ENCODE data around the gene WBP1.
A peak's percentile ranks its signal among the peaks of the same experiment; 100 is the strongest.

Gene WBP1

DNA sequence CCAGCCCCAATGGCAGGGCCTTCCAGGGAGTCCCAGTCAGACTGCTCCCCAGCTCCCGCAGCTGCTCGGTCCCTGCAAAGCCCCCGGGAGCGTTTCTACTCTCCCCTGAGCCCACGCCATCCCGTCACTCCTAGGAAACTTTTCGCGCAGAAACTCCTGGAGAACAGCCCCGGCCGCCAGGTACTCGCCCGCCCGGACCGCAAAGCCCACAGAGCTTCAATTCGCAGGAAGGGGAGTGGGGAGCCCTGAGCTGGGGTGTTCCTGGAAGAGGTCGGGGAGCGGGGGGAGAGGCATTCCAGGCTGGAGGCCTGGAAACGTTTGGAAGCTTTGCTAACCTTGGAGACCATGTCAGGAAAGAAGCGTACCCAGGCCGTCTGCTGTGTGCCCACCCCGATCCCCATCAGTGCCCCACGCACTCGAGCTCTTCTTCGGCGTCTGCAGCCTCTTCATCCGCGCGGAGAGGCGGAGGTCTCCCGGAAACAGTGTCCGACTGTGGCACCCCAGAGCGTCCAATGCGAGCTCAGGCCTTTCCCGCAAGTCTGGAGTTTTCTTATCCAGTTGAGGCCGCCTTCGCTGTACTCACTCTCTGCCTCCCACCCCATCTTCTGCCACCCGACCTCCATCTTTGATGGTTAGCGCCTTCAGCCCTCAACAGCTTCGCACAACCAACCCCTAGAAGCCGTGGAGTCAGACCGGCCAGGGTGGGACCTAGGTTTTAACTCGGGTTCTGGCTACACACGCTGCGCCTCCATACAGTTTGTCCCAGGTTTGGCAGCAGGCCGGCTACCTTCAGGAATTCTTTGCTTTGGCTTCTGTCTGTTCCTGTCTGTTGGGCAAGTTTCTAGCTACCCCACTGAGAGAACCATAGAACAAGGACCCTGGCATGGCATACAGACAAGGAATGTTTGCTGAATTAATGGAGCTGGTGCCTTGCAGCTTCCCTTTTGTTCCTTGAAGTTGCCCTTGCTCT lies 45.6 kb downstream of the WBP1 start:
- DNase-seq = no peak

DNA sequence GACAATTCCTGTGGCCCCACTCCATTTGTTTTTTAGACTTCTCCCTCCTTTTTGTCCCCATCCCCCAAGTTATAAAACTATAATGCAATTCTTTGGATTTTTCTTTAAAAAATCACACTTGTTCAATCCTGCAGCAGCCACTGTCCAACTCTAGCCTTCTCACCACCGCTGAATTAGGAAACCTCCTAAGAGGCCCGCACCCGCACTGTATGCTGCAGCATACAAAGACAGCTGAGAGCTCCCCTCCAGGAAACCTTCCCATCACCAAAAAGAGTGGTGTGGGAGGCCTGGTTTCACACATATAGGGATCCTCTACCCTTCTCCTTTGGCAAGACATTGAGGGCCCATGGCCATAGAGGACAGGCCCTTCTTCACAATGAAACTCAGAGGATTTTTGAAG lies 46.4 kb downstream of the WBP1 start:
- DNase-seq = no peak

DNA sequence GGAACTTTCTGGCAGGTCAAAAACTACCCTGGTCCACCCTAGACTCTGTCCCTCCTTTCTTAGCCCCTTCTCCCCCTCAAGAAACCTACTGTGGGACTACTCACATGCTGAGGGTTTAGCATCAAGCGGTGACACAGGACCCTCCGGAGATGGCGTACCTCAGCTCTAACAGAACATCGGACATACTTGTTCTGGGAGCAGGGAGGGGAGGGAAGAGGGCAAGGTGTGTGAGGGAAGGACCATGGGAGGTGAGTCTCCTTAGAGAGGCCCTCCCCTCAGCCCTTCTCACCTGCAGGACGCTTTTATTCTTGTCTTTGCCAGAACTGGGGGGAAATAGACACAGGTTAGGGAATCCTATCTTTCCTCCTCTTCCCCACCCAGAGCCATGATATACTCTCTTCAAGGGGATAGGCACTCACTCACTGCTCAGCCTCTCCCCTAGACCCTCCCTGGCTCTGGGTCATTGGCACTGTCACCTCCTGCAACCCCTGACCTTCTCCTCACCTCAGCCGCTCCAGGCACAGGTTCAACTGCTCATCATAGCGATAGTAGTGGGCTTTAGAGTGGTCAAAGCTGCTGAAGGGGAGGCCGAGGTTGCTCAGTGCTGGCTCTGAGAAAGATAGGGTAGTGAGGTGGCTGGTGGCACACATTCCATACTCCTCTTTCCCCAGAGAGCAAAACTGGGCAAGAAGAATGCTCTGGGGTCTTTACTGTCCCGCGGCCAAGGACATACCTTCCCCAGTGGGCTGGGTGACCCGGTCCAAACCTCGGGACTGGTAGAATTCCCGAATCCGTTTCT lies 47.4 kb downstream of the WBP1 start:
- no peak for DNase-seq

DNA sequence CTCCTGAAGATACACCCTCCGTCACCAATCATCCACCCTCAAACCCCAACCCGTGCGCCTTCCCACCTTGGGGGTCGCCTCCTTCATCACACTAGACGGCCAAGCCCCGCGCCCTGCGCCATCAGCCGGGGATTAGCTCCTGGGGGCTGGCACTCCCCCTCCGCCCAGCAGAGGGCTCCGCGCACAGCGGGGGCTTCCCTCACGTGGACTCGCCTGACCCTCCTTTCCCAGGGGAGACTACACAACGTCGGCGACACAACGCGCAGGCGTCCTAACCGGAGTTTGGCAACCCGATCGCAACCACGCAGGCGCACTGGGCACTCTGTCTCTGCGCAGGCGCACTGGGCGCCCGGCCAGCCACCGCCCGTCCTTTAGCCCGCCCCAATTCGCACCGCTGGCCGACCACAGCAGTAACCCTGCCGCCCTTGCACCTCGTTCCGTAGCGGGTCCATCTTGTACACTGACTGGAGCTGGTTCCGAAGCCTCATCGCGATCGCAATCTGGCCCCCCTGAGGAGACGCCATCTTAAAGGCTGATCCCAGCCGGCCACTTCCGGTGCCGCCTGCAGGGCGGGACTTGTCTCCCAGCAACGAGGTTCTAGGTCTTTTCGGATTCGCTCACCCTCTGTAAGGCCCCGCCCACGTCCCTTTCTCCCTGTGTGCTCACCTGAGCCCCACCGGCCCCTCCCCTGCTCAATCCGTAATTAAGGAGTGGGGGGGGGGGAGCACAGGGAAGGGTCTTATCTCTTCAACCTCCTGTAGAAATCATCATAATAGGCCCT lies 49.1 kb downstream of the WBP1 start, which contains the start of gene PCGF1:
Gene PCGF1, minus strand, starts transcription at position 551 of the 781 bp plus-strand sequence. Its CDS starts 27 bp downstream, at position 524.
- peak; percentile 98 for DNase-seq

DNA sequence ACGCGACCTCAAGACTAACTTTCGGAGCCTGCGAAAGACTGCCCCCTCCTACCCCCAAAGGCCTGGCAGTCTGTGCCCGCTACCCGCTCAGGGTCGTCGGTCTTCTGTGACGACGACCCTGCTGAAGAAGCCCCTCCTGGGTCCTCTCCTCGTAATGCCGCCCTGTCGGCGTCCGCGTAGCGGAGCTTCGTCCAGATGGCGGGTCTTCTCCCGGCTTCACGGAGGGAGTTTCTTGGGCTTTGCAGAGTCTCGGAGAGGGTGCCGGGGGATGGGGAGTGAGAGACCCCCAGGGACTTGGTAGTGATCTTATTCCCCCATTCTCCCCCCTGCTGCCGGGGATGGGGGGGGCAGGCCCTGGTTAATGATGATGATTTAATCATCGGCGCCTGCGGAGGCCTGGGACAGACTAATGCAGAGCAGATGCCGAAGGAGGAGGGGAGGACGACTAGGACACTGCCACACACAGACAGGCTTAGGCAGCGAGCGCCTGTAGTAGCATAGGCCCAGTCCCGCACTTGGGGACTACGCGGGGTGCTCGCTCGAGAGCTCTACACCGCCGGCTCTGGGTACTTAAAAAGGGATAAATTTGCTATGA lies 49.8 kb downstream of the WBP1 start:
- no peak for DNase-seq

DNA sequence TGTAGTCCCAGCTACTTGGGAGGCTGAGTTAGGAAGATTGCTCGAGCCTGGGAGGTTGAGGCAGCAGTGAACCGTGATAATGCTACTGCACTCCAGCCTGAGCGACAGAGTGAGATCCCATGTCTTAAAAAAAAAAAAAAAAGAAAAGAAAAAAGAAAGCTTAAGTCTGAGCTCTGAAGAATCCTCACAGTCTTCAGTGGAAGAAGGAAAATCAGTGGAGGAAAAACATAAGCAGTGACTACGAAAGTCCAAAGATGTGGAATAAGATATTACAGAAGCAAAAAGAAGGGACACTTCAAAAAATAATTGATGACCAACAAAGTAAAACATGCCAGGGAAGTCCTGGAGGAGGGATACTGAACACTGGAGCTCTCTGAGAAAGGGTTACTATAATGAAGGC lies 52.0 kb downstream of the WBP1 start:
- no peak for DNase-seq

All from CD4-positive, alpha-beta T cell treated with Interleukin-12 subunit alpha and Interleukin-12 subunit beta, for 1 hour (primary cell).